Measurements from ENCODE around the gene GPATCH3.
"Not testable (repeated sequence)": the region's sequence is repeated elsewhere in the genome, so short reads cannot be mapped to it uniquely, and the experiment has no call there.

Gene GPATCH3

GRCh38 chr1:26862781-26863684 is 37.2 kb downstream of the GPATCH3 start, which contains the start of gene SFN:
TSS of gene SFN (plus strand) at chr1:26863149. CDS start at chr1:26863213, 64 bp downstream.
- DNase-seq: peak; percentile 46

GRCh38 chr1:26861889-26862378 is 38.3 kb downstream of the GPATCH3 start:
- DNase-seq: no peak

GRCh38 chr1:26861286-26861701 is 39.0 kb downstream of the GPATCH3 start:
- peak; percentile 32 for DNase-seq

GRCh38 chr1:26858891-26859640 is 41.2 kb downstream of the GPATCH3 start:
- peak; percentile 62 for DNase-seq

GRCh38 chr1:26858160-26858559 is 42.1 kb downstream of the GPATCH3 start:
- peak; percentile 56 for DNase-seq

- DNase-seq: peak; percentile 65
Observed at GRCh38 chr1:26857473-26858060, 42.7 kb downstream of the GPATCH3 start.

- DNase-seq: peak; percentile 44
Observed at GRCh38 chr1:26856604-26857469, 43.4 kb downstream of the GPATCH3 start.

GRCh38 chr1:26856181-26856580 is 44.1 kb downstream of the GPATCH3 start:
- DNase-seq: peak; percentile 48

- no peak for DNase-seq
Observed at GRCh38 chr1:26855636-26856035, 44.6 kb downstream of the GPATCH3 start.

- no peak for DNase-seq
Observed at GRCh38 chr1:26854906-26855305, 45.4 kb downstream of the GPATCH3 start.

- no peak for DNase-seq
Observed at GRCh38 chr1:26853600-26853999, 46.7 kb downstream of the GPATCH3 start.

- peak; percentile 91 for DNase-seq
Observed at GRCh38 chr1:26853156-26853555, 47.1 kb downstream of the GPATCH3 start.

- no peak for DNase-seq
Observed at GRCh38 chr1:26852701-26853100, 47.6 kb downstream of the GPATCH3 start.

- DNase-seq: no peak
Observed at GRCh38 chr1:26851106-26851684, 49.1 kb downstream of the GPATCH3 start.

GRCh38 chr1:26848941-26849774 is 51.1 kb downstream of the GPATCH3 start:
- no peak for DNase-seq

GRCh38 chr1:26848499-26848898 is 51.8 kb downstream of the GPATCH3 start:
- no peak for DNase-seq

GRCh38 chr1:26847826-26848225 is 52.4 kb downstream of the GPATCH3 start:
- DNase-seq: not testable (repeated sequence)

- no peak for DNase-seq
Observed at GRCh38 chr1:26844424-26845196, 55.7 kb downstream of the GPATCH3 start.
